ENCODE measurements around the gene HIVEP1. TPM values are rescaled to one million over a fixed set of nuclear protein-coding genes. Genes with fewer than 3 reads are reported as not detected.

The HIVEP1 gene
- total RNA-seq, 4 donors from 2014 or later = 21.6 to 59.4 (median 34.5) TPM

- ATAC-seq (ENCODE audit: low FRiP score) = no peak
Measured at GRCh38 chr6:12066297-12066696, 54.2 kb downstream of the HIVEP1 start.

GRCh38 chr6:12068899-12069557 lies 56.9 kb downstream of the HIVEP1 start:
- DNase-seq (ENCODE audit: low spot score) (no peak), ATAC-seq (ENCODE audit: low FRiP score) (no peak)
- TF ChIP-seq, protein P1, sequence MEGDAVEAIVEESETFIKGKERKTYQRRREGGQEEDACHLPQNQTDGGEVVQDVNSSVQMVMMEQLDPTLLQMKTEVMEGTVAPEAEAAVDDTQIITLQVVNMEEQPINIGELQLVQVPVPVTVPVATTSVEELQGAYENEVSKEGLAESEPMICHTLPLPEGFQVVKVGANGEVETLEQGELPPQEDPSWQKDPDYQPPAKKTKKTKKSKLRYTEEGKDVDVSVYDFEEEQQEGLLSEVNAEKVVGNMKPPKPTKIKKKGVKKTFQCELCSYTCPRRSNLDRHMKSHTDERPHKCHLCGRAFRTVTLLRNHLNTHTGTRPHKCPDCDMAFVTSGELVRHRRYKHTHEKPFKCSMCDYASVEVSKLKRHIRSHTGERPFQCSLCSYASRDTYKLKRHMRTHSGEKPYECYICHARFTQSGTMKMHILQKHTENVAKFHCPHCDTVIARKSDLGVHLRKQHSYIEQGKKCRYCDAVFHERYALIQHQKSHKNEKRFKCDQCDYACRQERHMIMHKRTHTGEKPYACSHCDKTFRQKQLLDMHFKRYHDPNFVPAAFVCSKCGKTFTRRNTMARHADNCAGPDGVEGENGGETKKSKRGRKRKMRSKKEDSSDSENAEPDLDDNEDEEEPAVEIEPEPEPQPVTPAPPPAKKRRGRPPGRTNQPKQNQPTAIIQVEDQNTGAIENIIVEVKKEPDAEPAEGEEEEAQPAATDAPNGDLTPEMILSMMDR (IDR thresholded peaks at IDR 0.05) = no peak

More at GRCh38 chr6:12066297-12066696, 54.2 kb downstream of the HIVEP1 start:
- DNase-seq (ENCODE audit: low spot score) = no peak
- TF ChIP-seq, protein P1 (IDR thresholded peaks at IDR 0.05) = no peak

DNA sequence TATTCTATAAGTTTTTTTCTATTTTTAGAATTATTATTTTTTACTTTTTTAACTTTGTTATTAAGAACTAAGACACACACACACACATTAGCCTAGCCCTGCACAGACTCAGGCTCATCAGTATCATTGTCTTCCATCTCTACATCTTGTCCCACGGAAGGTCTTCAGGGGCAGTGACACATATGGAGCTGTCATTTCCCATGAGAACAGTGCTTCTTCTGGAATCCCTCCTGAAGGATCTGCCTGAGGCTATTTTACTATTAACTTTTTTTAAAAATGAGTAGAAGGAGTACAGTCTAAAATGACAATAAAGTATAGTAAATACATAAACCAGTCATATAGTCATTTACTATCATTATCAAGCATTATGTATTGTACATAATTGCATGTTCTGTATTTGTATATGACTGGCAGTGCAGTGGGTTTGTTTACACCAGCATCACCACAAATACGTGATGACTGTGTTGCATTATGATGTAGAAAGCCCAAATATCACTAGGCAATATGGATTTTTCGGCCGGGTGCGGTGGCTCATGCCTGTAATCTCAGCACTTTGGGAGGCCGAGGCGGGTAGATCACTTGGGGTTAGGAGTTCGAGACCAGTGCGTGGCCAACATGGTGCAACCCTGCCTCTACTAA lies 57.9 kb downstream of the HIVEP1 start:
- ATAC-seq (ENCODE audit: low FRiP score) (no peak), DNase-seq (ENCODE audit: low spot score) (no peak)
- TF ChIP-seq, protein P1 (IDR thresholded peaks at IDR 0.05) = no peak

DNA sequence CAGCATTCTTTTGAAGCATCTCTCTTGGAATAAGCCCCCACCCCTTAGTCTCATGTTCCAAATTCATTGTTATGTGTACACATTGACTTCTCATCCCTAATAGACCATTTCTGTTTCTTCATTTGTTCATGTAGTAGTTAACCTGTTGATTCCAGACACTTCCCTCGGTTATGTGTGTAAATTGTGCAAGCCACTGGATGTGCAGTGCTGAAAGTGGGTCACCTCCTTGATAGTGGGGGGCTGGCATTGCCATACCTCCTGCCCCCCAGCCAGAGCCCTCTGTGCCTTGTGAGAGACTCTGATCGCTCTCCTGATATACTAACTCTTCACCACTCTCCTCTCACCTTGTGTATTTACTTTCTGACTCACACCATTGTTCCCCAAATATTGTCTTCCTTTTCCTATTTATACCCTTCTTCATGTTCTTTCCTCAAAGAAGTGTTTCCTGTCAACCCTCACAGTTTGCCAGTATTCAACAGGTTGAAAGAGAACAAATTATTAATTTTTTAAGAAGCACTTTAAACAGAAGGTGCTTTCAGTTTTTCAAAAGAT lies 59.0 kb downstream of the HIVEP1 start:
- ATAC-seq (ENCODE audit: low FRiP score) (no peak), DNase-seq (ENCODE audit: low spot score) (no peak)
- TF ChIP-seq, protein P1 (IDR thresholded peaks at IDR 0.05) = no peak

DNA sequence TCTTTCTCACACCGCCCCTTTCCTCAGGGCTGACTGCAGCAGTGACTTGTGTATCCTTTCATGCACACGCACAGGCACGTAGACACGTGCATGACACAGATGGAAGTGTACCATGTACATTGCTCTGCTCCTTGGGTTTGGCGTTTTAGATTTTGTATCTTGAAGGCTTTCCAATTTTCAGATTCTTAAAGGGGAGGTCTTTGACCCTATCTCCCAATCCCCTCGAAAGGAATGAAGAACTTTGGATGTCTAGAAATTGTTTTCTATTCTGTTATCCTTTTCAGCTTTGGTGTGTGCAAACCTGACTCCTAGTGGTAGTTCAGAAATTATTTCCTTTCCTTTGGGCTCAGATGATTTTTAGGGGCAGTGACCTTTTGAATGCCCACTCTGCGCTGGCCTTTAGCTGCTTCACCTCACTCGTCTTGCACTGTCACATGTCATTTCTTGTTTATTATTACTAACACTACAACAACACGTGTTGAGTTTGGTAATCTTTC lies 63.0 kb downstream of the HIVEP1 start:
- TF ChIP-seq, protein P1 (IDR thresholded peaks at IDR 0.05) = no peak
- ATAC-seq (ENCODE audit: low FRiP score) (no peak), DNase-seq (ENCODE audit: low spot score) (no peak)

DNA sequence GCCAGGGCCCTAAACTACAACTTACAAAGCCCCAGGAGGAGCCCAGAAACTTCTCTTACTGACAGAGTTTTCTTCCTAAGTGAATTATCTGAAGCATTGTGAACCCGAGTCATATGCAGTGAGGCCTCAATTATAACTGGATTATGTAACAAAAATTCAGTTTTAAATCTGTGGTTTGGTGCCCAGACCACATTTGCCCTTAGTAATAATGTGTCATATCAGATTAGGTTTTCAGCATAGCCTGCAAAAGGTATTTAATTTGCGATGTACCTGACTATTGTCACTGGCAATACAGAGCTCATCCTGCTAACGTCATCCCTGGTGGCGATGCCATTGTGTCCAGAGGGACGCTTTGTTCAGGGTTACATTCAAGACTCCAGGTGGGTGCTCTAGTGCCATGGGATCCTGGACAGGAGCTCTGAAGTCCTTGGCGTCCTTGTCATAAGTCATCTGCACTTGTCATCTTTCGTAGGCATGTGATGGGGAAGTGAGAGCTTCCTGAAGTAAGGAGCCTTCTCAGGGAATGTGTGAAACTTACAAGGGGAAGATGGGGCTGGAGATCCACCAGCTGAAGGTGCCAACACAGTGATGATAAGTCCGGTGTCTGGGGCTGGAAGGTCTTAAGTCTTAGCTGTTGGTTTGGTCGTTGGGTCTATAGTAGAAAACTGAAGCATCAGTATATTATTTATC lies 65.1 kb downstream of the HIVEP1 start:
- DNase-seq (ENCODE audit: low spot score) (no peak), ATAC-seq (ENCODE audit: low FRiP score) (no peak)
- TF ChIP-seq, protein P1 (IDR thresholded peaks at IDR 0.05) = no peak
